GM18520 (cell line): ENCODE measurements around the gene C9orf72.
"Not testable (repeated sequence)": the region's sequence is repeated elsewhere in the genome, so short reads cannot be mapped to it uniquely, and the experiment has no call there.

Experiments used
- ATAC-seq: cut with Tn5 transposase; IDR thresholded peaks from one replicate; pipeline ENCODE4 v1.9.1; 2021; ENCODE audit not compliant: unreplicated experiment

Gene C9orf72

GRCh38 chr9:27572918-27573633 lies at the start of gene C9orf72:
Gene C9orf72, minus strand, starts transcription at chr9:27573481. Its CDS starts 6,361 bp downstream, at chr9:27567120.
- ATAC-seq, result peak; percentile 51

- no peak for ATAC-seq
Measured at GRCh38 chr9:27622693-27623340, 49.5 kb upstream of the C9orf72 start.

GRCh38 chr9:27619743-27620142 lies 46.5 kb upstream of the C9orf72 start:
- no peak for ATAC-seq

DNA sequence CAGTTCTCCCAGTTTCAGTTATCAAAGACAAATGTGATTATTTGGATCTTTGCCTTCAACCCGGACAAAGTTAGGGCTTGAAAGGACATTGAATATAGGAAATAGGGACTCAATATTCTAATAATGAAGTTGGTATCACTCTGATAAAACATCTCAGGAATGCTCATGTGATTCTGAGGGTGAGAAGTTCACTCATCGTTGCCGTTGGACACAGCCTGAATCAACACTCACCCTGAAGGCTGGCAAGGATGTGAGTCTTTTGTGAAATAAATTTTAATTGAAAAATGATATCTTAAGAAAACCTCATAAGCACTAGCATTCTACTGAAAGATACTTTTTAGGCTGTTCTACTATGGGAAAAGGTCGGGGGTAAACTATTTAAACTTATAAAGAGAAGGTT lies 44.8 kb upstream of the C9orf72 start:
- no peak for ATAC-seq

- ATAC-seq, result no peak
Measured at GRCh38 chr9:27614551-27614950, 41.3 kb upstream of the C9orf72 start.

GRCh38 chr9:27612036-27612435 lies 38.8 kb upstream of the C9orf72 start:
- not testable (repeated sequence) for ATAC-seq

DNA sequence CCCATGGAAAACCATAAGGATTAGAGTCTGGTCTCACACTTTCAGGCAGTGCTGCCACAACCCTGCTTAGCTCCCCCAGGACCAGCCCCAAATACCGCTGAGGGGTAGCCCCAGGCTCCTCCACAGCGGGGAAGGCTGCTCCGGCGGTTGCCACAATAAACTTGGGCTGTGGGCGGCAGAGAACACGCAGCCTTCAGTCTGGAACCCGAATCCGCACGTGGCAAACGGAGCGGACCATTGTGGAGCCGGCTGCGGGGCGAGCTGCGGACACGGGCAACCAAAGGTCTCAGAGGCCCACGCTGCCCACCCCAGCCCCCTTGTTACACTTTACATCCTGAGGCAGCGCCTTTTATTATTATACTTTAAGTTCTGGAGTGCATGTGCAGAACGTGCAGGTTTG lies 37.3 kb upstream of the C9orf72 start:
- ATAC-seq, result no peak

GRCh38 chr9:27602954-27603353 lies 29.7 kb upstream of the C9orf72 start:
- no peak for ATAC-seq

- ATAC-seq, result no peak
Measured at GRCh38 chr9:27602142-27602861, 29.0 kb upstream of the C9orf72 start.

DNA sequence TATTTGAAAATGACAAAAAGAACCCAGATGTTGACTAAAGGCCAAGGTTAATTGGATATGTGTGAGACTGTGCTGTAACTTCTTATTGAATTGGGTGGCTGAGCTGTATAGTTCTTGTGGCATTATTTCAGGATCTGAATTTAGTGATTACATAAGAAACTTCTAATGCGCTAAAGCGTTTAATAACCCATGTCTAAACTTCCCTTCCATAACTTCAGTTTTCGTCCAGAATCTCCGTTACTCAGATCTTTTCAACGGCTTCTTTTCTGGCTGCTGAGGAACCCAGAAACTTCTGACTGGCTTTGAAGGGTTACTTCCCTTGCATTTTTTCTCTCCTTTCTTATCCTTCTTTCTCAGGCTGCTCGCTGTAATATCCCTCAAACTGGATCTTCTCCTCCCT lies 28.1 kb upstream of the C9orf72 start:
- ATAC-seq, result no peak

DNA sequence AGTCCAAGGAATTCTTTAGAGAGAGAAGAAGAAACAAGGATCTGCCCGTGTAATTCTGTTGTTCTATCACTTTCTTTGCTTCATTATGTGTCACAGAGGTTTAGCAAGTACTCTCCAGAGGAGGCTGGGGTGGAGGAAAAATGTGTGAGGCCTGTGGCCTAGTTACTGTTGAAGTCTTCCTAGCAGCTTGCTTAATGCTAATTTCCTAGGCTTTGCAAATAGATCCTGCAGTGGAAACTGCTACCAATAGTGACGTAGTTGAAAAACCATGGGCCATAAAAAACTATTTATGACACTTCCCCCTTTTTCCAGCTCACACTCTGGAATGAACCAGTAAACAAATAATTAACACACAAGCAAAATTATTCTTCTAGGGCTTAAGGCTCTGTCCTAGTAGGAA lies 27.0 kb upstream of the C9orf72 start:
- ATAC-seq, result no peak

DNA sequence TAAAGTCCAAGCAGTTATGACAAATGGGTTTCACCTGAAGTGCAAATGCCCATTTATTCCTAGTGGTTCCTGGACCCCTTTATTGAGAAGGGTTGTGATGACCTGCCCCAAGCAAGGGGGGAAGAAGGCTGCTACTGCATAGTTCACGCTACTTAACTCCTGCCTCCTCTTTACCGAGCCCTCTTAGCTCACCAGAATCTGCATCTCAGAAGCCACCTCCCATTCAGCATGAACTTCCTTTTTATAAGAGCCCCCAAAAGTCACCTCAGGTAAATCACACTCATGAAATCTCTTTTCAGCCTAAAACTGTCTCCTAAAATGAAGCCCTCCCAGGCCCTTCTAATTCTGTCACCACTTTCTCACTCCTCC lies 26.6 kb upstream of the C9orf72 start:
- no peak for ATAC-seq

DNA sequence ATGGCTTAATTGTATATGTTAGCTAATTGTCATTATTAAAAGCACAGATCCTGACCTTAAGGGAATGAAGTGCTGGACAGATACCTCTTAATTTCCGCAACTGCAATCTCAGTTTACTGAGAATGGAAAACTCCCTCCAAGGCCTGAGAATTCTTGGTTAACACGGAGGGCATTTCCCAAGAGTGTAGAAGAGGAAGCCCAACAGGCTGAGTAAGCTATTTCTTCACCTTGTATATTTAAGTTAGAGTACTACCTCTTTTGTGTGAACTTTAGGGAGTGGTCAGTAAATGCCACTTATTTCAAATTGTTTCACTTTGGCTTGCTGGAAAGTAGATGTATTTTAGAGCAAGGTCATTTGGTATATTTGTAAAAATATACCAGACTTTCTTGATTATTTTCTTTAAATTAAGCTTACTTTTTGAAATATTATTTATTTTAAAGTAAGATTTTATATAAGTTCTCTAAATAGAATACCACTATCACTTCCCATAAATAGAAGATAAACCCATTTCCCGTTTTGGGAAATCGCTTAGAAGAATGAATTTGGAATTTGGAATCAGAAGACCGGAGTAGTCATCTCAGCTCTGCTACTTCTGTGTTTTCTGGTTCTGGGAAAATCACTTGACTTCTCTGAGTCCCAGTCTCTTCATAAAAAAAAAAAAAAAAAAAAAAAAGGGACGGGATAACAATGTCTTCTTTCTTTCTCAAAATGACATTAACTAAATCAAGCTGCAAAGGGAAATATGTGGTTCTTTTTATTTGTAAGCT lies 26.0 kb upstream of the C9orf72 start:
- ATAC-seq, result no peak

DNA sequence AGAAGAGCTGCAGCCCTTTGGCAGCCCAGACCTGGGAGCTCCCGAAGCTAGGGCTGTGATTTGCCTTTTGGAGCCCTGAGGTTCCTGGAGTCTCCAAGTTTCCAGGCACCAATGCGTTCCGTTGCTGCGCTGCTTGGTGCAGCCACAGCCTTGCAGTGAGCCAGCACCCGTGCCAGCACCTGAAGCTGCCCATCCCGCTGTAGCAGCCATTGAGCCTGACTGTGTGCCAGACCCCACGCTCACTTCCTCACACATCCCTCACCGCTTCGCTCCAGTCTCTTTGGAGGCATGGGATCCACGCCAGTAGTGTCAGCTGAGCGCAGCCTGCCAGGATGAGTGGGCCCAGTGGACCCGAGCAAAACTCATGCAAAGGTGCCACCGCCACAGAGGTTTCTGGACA lies 22.5 kb upstream of the C9orf72 start:
- ATAC-seq, result no peak

- ATAC-seq, result no peak
Measured at GRCh38 chr9:27591672-27592071, 18.4 kb upstream of the C9orf72 start.

DNA sequence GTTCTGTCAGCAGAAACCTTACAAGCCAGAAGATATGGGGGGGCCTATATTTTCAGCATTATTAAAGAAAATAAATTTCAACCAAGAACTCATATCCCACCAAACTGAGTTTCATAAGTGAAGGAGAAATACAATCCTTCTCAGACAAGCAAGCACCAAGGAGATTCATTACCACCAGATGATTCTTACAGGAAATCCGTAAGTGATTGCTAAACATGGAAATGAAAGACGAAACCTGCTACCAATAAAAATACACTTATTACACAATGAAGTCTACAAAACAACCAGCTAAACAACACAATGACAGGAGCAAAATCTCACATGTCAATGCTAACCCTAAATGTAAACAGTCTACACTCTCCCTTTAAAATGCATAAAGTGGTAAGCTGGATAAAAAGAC lies 17.8 kb upstream of the C9orf72 start:
- ATAC-seq, result no peak

GRCh38 chr9:27590651-27591050 lies 17.4 kb upstream of the C9orf72 start:
- ATAC-seq, result no peak

DNA sequence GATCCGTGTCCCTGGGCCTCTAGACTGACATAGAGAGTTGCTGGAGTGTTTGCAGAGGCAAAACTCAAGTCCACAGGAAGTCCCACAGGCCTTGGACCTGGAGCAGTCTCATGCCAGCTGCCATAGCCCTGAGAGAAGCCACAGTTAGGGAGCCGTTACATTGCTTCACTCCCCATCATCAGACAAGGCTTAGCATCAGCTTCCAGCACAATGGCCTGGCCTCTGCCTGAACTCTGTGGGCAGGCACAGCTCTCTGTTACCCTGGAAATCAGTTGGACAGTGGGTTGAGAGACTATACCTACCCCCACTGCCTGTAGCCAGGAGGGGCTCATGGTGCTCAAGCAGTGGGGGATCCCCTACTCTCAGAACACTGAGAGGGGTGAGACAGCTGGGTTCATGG lies 16.2 kb upstream of the C9orf72 start:
- ATAC-seq, result no peak

DNA sequence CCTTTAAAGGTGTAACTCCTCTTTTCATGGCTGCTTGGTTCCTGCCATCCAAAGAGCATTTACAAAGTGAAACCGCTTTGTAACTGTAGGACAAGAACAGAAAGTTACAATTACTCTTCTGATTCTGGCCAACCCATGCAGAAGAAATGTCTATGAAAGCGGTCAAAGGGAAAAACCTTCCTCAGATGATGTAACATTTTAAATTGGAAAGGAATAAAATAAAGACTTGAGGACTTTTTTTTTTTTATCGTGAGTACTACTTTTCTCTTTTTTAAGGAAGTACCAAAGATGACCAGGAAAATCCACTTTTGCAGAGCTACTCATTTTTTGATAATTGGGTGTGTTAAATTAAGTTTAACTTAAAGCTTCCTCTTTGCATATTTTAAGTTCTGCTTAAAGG lies 13.0 kb upstream of the C9orf72 start:
- ATAC-seq, result peak; percentile 35

DNA sequence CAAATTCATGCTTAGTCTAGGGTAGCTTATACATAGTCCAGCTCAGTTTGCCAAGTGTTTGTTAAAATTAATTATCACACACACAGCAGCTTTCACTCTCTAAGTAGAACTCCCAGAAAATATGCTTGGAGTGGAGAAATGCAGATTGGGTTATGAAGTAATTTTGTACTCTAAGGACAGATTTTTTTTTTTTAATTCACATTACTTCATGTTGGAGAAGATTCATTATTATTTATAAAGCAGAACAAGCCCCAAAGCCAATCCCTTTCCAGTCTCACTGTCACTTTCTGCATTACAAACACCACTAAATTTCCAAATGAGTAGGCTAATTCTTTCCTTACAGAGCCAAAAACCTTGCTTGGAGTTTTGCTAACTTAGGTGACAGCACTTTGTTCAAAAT lies 11.7 kb upstream of the C9orf72 start:
- ATAC-seq, result no peak

GRCh38 chr9:27582794-27583193 lies 9.5 kb upstream of the C9orf72 start:
- no peak for ATAC-seq
